ENCODE measurements around the gene OPCML.

Gene OPCML

DNA sequence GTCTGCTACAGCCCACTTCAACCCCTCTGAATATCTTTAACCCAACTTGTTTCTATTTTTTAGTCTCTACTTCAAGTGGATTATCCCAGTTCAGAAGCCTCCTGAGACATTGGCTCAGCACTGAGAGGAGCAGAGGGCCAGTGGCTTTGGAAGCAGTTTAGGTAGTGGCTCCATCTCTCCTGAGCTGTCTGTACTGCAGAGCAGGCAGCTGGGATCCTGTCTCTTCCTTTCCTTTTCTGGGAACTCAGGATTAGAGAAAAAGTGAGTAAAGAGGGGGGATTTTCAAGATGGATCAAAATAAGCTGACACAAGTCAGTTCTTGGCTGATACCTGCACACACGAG, 512.0 kb downstream of the OPCML start:
- FAIRE-seq: no peak
- no peak for DNase-seq (ENCODE audit: extremely low spot score, insufficient read length, low read depth)

DNA sequence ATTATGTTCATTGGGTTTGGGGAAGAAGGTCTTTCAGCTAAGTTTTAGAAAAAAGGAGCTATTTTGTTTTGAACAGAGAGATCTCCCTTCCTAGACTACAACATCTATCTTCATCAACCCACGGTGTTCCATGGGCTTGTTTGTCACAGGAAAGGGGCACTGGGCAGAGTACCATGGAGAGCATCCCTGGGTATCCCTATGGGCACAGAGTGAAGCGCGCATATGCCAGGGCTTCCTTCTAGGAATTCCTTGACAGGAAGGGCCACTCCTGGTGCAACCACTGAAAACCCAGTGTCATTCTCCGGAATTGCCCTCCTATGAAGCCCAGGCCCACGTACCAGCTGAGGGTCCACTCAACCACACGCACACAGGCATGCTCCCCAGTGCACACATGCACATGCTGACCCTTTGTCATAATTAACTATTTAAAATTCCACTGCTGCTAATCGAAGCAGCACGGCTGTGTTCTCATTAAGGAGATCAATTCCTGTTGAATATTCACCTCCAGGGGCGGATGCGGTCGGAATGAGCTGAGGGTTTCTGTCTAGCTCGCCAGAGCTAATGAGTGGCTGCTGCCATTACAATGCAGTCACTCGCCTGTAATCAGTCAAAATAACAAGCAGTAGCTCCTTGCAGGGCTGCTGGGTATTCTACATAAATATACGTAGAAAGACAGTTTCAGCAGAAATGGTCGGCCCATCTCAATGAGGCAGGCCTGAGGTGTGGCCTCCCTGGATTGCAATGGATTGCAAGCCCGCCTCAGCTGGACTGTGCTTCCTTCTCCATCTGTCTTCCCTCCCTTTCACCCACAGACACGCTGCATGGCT, 512.5 kb downstream of the OPCML start:
- FAIRE-seq: no peak
- DNase-seq (ENCODE audit: extremely low spot score, insufficient read length, low read depth): no peak

DNA sequence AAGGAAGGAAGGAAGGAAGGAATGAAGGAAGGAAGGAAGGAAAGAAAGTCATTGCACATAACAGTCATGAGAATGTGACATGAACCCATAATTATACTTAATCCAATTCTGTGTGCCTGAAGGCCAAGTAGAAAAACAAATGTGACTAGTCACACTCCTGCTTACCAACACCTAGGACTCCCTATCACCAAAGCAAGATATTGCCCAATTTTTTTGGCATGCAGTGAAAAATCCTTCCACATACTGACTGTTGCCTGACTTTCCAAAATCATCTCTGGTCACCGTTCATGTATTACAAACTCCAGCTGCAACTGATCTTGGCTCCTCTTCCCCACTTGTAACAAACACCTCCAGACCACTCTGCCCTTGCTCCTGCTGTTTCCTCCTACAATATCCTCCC, 516.8 kb downstream of the OPCML start:
- DNase-seq (ENCODE audit: extremely low spot score, insufficient read length, low read depth) (no peak), FAIRE-seq (no peak)

DNA sequence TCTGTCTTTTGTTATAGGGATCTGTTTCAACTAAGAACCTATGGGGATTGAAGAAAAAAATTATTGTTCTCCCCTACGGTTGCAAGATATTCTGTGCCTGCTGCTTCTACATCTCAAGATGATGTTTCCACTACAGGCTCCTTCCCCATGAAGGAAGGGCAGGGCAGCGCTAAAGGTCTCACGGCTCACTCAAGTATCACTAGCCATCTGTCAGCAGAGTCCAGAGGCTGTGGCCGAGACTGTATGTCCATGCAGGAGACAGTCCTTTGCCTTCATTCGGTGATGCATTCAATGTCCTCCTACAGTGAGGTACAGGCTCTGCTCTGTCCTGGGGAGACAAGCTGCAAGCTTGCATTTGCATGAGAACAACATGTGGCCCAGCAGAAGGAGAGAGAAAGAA, 518.0 kb downstream of the OPCML start:
- DNase-seq (ENCODE audit: extremely low spot score, insufficient read length, low read depth) (no peak), FAIRE-seq (no peak)

DNA sequence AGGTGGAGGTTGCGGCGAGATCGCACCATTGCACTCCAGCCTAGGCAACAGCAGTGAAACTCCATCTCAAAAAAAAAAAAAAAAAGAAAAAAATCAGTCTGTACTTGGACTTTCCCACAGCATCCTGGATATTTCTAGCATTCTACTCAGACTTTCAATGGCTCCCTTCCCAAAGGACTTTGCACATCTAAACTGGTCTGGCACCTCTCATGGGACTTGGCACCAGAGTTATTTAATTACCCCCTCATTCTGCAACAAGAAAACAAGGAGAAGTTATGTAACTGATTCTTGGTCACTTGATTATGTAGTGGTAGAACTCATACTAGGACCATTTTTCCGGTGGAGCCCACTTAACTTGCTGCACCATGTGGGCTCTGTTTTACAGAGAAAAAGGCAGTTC, 519.5 kb downstream of the OPCML start:
- DNase-seq (ENCODE audit: extremely low spot score, insufficient read length, low read depth) (no peak), FAIRE-seq (no peak)

DNA sequence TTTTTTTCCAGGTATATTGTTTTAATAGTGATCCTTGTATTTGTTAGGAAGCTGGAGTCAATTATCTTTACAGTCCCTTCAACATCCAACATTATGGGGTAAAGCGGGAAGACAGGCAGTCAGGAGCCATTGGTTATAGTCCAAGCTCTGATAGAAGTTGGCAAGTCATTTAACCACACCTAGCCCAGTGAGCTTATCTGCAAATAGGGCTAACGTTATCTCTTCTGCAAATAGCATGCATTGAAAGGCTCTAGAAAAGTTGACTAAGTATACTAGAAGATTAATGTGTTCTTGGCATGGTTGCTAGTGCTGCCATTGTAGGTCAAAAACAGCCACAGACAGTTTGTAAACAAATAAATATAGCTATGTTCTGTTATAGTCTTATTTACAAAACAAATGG, 520.7 kb downstream of the OPCML start:
- no peak for DNase-seq (ENCODE audit: extremely low spot score, insufficient read length, low read depth)
- FAIRE-seq: no peak

DNA sequence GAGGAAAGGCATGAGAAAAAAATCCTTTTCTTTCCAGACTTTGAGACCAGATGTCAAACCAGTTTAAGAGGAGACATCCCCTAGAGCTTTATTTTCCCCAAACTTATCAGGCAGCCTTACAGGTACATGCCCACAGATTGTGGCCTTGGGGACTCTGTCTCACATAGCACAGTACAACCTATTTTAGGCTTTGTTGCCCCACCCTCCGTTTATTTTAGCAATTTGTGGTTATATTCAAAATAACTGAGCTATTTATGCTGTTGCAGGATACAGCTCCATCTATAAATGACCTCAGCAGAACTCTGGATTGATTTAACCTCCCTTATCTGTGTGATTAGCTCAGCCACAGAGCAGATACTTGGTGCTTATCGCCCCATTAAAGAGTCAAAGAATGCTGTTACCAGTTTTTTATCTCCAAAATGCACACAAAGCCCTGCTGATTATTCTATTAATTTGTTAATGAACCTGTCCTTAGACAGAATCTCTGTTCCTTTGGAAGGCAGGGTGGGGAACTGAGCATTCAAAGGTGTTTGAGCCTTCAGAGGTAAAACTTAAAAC, 525.2 kb downstream of the OPCML start:
- no peak for FAIRE-seq
- no peak for DNase-seq (ENCODE audit: extremely low spot score, insufficient read length, low read depth)

DNA sequence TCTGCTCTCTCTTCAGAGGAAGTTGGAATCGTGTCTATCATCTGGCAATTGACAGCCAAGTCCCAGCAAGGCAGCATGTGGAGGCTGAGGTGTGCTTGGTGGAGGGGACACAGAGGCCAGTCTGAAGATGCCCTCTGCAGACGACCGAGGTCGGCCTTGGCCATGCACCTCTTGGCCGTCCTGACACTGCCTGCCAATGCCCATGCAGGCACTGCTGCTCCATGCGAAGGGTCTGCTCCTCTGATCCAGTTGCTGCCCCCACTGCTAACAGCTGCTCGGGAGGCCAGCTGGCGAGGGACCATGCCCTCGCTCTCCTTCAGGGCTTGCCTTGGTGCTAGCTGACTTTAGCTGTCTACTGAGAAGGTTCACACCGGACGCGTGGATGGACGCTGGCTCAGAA, 527.9 kb downstream of the OPCML start:
- DNase-seq (ENCODE audit: extremely low spot score, insufficient read length, low read depth) (no peak), FAIRE-seq (no peak)

DNA sequence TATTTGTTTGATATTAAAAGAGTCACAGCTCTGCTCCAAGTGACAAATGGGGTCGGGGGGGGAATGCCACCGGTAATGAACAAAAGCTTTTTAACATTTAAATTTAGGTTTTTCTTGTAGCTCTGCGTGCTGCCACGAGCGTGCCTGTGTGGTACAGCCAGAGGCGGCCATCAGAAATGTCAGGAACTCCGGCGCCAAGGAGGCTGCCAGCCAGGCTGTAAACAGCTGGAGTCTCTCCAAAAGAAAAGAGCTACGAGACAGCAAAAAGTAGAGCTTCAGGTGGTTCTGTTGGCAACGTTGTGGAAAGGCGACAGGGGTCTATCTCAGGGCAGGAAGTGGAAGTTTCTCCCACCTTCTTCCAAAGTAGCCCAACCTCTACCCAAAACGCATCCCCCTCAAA, 532.8 kb downstream of the OPCML start:
- DNase-seq (ENCODE audit: extremely low spot score, insufficient read length, low read depth) (no peak), FAIRE-seq (no peak)

DNA sequence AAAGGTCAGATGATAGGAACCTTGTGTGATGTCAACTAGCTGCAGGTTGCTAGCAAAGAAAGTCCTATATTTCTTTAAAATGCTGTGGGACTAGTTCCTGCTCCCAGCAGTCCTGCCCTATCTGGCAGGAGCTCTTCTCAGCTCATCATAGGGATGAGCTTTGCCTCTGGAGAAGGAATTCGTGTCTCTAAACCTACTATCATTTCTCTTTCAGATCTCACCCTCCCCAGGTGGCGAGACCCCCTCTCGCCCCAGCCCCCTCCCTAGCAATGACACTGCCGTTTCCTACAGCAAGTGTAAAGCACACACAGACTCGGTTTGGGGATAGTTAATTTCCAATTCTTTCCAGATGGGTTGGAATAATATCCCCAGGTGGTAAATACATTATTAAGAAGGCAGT, 533.3 kb downstream of the OPCML start:
- no peak for DNase-seq (ENCODE audit: extremely low spot score, insufficient read length, low read depth)
- no peak for FAIRE-seq

DNA sequence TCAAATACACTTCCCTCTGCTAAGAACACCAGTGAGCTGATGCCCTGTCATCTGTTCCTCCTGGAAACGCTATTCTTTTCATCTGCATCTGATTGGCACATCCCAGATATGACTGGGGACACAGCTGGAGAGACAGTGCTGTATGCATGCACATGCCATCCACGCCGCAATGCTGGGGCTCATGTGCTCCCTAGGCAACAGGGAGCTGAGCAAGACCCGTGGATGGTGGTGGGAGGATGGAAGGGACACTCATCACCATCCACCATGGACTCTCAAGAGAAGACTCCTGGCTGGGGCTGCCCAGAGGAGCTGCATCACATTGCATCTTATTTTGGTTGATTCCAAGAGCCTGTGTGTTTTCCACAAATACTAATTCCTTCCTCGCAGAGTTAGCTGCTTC, 534.9 kb downstream of the OPCML start:
- FAIRE-seq (no peak), DNase-seq (ENCODE audit: extremely low spot score, insufficient read length, low read depth) (no peak)

DNA sequence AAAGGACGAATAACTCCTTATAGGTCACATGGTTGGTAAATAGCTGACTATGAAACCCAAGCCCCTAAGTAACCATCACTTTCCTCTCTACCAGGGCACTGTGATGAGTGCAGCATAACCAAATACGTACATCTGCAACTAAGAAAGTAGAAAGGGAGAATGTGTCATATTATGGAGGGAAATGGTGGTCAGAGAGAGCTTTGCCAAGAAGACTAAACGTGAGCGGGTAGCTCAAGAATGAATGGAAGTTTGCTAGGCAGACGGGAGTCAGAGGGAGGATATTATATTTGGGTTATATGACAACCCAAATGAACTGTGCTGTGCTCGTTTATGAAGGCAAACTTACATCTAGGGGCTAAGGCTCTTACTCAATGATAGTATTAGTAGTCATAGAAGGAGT, 537.3 kb downstream of the OPCML start:
- FAIRE-seq (no peak), DNase-seq (ENCODE audit: extremely low spot score, insufficient read length, low read depth) (no peak)

DNA sequence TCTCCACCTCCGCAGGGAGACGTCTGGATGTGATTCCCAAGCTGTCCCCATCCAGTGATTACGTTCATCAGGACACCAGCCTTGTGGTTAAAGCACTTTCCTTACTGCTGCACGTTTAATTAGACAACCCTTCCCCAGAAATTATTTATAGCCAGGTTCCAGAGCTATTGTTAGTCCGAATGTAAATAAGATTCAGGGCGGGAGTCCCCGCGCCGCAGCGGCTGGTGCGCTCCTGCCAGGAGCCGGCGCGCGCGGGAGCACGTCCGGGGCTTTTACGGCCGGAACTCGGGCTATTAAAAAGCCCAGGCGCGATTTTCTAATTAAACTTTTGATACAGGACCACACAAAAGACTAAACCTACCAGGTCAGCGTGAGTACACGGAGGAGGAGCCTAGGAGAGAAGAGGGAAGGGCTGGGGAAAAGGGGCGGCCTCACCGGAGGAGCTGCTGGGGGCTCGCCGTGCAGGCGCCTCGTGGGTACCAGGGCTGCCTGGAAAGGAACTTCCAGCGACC, 538.3 kb downstream of the OPCML start:
- FAIRE-seq: no peak
- DNase-seq (ENCODE audit: extremely low spot score, insufficient read length, low read depth): no peak

DNA sequence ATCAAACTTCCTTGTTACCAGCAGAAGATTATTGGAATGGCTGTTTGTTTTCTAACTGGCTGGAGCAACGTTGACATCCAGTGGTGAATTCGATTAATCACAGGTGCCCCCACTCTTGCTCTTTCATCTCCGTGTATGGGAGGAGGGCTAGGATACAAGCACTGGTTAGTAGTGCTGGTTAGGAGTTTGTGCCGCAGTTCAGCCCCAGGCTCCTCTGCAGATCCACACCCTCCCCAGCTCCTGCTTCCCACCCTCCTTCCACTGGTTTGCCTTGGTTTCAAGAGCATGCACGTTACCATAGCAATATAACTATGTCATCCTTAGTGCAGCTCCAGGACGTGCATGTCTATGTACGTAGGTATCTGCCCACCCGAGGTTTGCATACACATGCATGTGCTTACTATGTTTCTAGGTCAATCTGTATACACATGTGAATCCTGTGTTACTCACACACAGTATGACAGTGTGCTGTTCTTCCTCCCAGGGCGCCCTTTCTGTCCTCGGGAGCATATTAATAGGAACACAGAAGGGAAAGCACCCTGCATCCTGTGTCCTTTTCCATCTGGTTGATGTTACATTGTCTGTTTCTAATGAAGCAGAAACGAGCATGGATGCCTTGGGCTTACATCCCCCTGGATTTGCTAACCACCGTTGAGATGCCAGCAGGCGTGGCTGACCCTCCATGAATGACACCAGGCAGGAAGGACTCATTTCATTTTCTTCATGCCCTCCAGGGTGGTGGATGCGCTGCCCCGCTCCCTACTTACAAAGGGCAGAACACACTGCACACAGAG, 539.3 kb downstream of the OPCML start:
- DNase-seq (ENCODE audit: extremely low spot score, insufficient read length, low read depth): no peak
- no peak for FAIRE-seq

DNA sequence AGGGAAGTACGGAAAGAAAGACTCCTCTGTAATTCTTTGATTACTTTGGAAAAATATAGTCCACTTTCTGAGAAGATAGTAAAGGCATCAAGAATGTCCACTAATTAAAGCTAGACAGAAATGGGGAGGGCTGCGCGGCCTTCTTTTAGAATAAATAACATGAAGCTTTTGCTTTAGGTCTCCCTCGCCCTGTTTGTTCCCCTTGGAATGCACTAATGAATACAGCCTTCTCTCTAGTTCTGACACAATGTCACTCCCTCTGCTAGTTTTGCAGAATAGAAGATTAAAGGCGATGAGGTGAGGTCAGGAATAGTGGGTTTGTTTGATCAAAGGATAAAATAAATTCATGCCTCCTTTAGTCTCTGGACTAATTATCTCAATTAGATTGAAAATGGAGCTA, 543.9 kb downstream of the OPCML start:
- DNase-seq (ENCODE audit: extremely low spot score, insufficient read length, low read depth): no peak
- FAIRE-seq: no peak

DNA sequence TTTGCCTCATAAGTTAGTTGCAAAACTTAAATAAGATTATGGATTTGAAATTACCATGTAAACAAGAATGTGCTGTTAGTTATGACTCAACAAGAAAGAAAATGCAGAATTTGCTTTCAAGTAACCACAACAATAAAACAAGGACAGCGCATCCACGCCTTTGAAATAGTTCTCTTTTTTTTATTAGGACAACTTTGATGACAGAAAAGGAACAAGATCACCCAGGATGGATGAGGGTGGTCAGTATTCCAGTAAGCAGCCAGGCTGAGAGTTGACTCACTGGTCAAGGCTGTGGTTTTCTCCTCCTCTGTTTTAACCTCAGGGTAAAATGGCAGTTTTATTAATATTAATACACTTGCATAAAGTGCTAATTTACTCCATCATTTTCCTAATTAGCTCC, 544.4 kb downstream of the OPCML start:
- no peak for DNase-seq (ENCODE audit: extremely low spot score, insufficient read length, low read depth)
- FAIRE-seq: no peak

DNA sequence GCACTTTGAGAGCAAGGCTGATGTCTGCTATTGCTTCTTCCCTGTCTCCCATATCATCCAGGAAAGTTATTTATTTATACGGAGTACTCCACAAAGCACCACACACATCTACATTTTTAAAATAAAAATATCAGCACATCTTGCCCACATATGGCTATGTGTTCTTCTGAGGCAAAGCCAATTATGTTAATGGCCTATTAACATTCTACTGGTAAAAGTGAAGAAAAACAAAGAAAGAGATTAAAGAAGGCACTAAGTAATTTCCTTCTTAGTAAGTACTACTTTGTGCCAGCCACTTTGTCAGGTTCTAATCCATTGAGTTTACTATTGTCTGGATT, 548.7 kb downstream of the OPCML start:
- FAIRE-seq: no peak
- no peak for DNase-seq (ENCODE audit: extremely low spot score, insufficient read length, low read depth)

DNA sequence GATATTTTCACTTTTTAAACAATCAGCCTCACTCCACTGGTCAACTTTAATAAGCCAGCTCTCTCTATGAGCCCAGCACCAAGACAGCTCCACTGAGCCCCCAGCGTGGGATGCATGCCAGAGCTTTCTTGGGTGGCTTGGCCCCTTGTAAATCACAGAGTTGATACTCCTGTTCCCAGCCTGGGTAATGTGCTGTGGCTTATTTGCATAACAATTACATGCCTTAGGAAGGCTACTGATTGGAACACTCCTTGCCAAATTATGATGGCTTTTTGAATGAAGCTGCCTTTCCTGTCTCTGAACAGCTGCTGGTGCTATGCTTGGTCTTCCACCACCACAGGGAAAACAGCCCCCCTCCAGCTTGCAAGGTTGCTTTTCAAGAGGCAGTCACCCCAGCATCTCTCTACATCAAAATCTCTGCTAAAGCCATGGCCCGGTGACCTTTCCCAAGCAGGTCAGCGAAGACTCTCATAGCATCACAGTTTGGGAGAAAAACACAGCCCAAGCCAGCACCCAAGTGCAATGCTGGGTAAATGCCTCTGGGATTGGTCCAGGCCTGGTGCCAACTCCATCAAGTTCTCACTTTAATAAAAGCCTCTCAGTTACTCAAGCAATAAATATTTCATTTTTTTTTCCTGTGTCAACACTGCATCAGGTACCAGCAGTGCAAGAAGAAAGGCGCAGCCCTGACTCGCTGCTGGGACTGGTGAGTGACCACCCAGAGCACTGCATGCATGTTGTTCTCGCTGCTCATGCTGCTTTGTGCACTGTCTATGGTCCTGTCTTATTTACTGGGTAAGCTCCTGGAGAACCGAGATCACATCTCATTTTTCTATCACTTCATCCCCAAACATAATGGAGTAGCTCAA, 549.3 kb downstream of the OPCML start:
- FAIRE-seq (no peak), DNase-seq (ENCODE audit: extremely low spot score, insufficient read length, low read depth) (no peak)

DNA sequence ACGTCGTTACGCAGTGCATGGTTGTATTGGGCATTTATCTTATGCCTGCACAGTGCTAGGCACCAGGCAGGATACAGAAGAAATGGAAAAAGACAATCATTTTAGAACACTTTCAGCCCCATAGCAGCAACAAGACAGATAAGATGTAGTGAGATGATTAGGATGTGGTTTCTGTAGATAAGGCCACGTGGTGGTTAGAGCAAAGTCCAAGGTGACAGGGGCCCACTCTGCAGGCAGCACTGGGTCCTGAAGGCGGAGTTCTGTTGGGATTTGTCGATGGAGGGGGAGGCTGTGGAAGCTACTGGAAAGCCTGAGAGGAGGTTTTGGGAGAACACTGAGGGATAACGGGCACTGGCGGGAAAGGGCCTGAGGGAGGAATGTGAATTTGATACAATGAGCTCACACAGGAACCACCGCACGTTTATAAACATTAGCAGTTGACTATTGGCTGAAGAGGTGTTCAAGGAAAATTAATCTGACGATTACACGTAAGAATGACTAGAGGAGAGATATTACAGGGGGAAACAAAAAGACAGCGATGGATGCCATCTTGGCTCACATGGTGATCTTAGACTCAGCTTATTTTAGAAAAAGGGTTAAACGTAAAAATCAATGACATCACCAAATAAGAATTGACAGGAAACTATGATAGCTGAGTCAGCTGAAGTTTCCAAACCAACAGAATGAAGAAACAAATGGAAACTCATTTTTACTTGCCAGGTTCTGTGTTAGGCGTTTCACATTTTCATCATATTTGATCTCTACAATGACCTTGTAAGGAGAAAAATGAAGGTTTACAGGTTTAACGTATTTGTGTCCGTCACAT, 551.0 kb downstream of the OPCML start:
- FAIRE-seq: no peak
- DNase-seq (ENCODE audit: extremely low spot score, insufficient read length, low read depth): no peak

DNA sequence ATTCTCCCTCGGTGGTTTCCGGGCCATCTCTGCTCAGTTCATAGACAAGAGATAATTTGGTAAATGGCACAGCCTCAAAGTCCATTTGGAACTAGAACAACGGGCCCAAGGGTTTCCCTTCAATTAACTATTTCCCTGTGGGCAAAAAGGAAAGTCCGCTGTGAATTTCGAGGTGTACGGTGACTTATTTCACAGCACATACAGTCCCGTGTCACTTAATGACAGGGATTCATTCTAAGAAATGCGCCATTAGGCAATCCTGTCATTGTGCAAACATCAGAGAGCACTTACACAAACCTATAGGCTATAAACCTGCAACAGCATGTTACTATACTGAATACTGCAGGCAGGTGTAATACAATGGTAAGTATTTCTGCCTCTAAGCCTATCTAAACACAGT, 551.6 kb downstream of the OPCML start:
- FAIRE-seq: no peak
- DNase-seq (ENCODE audit: extremely low spot score, insufficient read length, low read depth): no peak
